HL-60/S4 treated with phorbol 12-myristate 13-acetate at 8.2 ng/mL for 4 days and 3 days (cell line): Measurements from ENCODE around the gene NFIL3.

Experiments
- in situ Hi-C: fragments of 300-500 bp; cut with MboI; formaldehyde crosslinking; loops from 2 replicates; pipeline ENCODE4 v1.15.0; 2022; ENCODE audit warnings: low sequenced_read_pairs

The NFIL3 gene

GRCh38 chr9:91362051-91362611, 61.5 kb downstream of the NFIL3 start:
- in situ Hi-C loops, result no loop called here

GRCh38 chr9:91361291-91362050, 62.2 kb downstream of the NFIL3 start, which contains the start of gene AUH:
Gene AUH, minus strand, starts transcription at chr9:91361918. Its CDS starts 29 bp downstream, at chr9:91361889.
- in situ Hi-C loops, result no loop called here

DNA sequence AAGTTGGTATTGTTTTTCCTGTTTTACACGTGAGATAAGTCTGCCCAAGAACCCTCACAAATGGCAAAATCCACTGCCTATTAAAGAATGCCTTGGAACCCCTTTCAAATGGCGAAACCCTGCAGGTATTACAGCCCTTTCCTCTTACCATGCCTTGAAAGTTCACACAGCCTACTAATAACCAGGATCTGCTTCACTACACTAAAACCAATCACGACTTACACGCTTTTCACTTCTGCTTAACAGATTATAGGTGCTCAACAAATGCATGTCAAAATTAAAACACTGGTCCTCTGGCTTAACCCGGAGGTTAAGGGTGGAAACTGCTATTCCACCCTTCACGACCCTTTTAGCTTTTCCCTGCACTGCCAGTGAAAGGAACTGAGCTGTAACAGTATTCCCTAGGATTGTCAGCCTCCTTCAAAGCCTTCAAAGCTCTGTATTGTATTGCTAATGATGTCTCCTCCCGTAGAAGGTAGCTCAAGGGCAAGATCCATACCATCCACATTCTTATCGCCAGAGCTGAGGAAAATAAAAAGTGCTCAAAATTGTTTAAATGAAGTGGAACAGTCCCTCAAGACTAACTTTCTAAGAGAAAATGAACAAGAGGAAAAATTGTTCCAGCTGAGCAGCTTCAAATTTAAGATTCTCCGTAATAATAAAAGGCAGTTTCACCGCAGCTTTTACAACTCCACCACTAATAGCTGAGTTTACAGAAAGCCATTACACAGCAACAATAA, 62.9 kb downstream of the NFIL3 start:
- in situ Hi-C loops, result no loop called here

DNA sequence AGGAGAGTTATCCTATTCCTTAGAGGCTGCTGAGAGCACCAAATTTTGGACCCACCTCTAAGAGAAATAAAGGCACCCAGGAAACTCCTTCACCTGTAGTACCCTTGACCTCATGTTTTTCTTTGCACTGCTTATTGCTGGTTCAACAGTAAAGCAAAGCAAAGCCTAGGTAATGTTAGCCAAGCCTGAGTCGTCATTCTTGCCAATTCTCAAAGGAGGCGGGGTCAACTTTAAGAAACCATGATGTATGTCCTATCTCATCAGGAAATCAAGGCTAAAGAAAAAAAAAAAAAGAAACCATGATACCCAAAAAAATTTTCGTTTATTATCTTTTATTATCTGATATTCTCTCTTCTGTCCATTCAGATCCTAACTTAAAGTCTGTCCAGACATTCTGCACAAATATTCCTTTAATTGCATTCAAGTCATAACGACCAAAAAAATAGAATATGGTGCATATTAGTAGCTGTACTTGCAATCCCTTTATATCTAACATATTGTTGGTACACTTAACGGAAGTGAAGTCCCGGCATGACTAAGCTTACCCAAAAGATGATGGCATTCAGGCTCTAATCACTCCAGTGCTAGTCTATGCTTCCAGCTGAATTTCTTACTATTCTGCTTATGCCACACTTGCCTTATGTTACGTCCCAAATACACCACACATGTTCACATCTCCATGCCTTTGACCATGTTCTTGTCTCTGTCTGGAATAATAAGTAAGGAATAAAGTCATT, 63.7 kb downstream of the NFIL3 start:
- in situ Hi-C loops, result no loop called here

DNA sequence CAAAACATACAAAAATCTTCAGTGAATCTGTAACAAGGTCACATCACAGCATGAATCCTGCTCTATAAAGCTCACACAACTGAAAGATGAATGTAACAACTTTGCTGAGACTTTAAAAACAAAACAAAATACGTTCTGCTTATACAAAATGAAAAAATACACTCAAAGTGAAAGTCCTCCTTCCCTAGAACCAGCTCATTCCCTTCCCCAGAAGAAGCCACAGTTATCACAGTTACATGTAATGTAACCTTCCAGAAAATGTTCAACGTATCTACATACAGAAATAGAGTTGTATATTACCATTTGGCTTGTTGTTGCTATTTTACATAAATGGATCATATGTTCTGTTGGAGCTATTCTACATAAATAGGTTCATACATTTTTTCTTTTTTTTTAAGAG, 64.5 kb downstream of the NFIL3 start:
- in situ Hi-C loops, result no loop called here
